ENCODE results near the gene ZC3H14. TPM values are rescaled to one million over a fixed set of nuclear protein-coding genes. Genes with fewer than 3 reads are reported as not detected.

Gene ZC3H14
- total and polyA plus RNA-seq, 12 donors: 24.5 to 49.4 (median 38.0) TPM

GRCh38 chr14:88568196-88568595 lies 5.4 kb downstream of the ZC3H14 start:
- H3K36me3 ChIP-seq: peaks cover 0 to 70% (median 43%) of the 10 kb centered on the region in 9 donors
- H3K27ac ChIP-seq: no peak overlapping the region
- H3K4me1 ChIP-seq: peaks cover 2 to 19% (median 16%) of the 10 kb centered on the region in 9 donors
- H3K4me3 ChIP-seq: no peak overlapping the region
- DNase-seq (no peak), ATAC-seq (no peak)
- no peaks in the 10 kb centered on the region for H3K27me3 ChIP-seq
- TF ChIP-seq CTCF (IDR thresholded peaks at IDR 0.05): no peak
- no peaks in the 10 kb centered on the region for H3K9me3 ChIP-seq
- 75 to 79% methylated on average over 3 of the region's 3 CpGs for WGBS, 2 donors
- intact Hi-C loops (cut with DNase I): loop anchor here in 1 of 10 donors (10.0 kb wide), 1 partner anchor 183 kb away; the partner anchor contains the start of gene SPATA7

- ATAC-seq: no peak
- H3K9me3 ChIP-seq: no peaks in the 10 kb centered on the region
- TF ChIP-seq CTCF (IDR thresholded peaks at IDR 0.05): no peak
- H3K4me1 ChIP-seq: no peaks in the 10 kb centered on the region
- intact Hi-C loops (cut with DNase I): no loop called here
- H3K27me3 ChIP-seq: no peaks in the 10 kb centered on the region
- no peak for DNase-seq
- peaks cover 0 to 100% (median 81%) of the 10 kb centered on the region in 9 donors for H3K36me3 ChIP-seq
- H3K27ac ChIP-seq: no peak overlapping the region
- WGBS, 2 donors: 95 to 96% methylated on average over 4 of the region's 4 CpGs
- H3K4me3 ChIP-seq: no peak overlapping the region
Observed at GRCh38 chr14:88572117-88572516, 9.3 kb downstream of the ZC3H14 start.

- Histone ChIP-seq H3K27ac (no peak overlapping the region), H3K4me1 (no peaks in the 10 kb centered on the region), H3K9me3 (no peaks in the 10 kb centered on the region), H3K27me3 (no peaks in the 10 kb centered on the region), H3K36me3 (peaks cover 0 to 100% (median 75%) of the 10 kb centered on the region in 9 donors), H3K4me3 (no peak overlapping the region)
- ATAC-seq (no peak), DNase-seq (no peak)
- 96 to 97% methylated on average over 5 of the region's 5 CpGs for whole genome bisulfite sequencing, 2 donors
- no peak for TF ChIP-seq CTCF (IDR thresholded peaks at IDR 0.05)
- intact Hi-C loops (cut with DNase I): no loop called here
Observed at GRCh38 chr14:88576222-88576621, 13.4 kb downstream of the ZC3H14 start.

- Histone ChIP-seq H3K4me1 (no peaks in the 10 kb centered on the region), H3K4me3 (no peak overlapping the region), H3K36me3 (peaks cover 0 to 100% (median 23%) of the 10 kb centered on the region in 9 donors), H3K9me3 (no peaks in the 10 kb centered on the region), H3K27me3 (no peaks in the 10 kb centered on the region), H3K27ac (no peak overlapping the region)
- no peak for DNase-seq
- intact Hi-C loops (cut with DNase I): no loop called here
- no peak for TF ChIP-seq CTCF (IDR thresholded peaks at IDR 0.05)
- ATAC-seq: no peak
- WGBS, 2 donors: 97% methylated on average over 3 of the region's 3 CpGs
Observed at GRCh38 chr14:88584451-88584850, 21.6 kb downstream of the ZC3H14 start.
